HCT116 (cell line): ENCODE measurements around the gene LCLAT1. TPM values are rescaled to one million over a fixed set of nuclear protein-coding genes. Genes with fewer than 3 reads are reported as not detected.
A peak's percentile ranks its signal among the peaks of the same experiment; 100 is the strongest.

Experiments
- ATAC-seq: fragments of 200-7000 bp; cut with Tn5 transposase; 2 replicates; pipeline ENCODE4 v1.9.1; 2020; ENCODE audit warnings: mild to moderate bottlenecking, moderate library complexity
- BruUV-seq: library from RNA; stranded (reverse); fragments of 400-500 nt; replicated peaks from 2 replicates; lab custom pipeline; 2021; lab: Mats Ljungman, UMichigan
- CTCF ChIA-PET: fragments of 300-600 bp; sonication (Branson Sonifier 250); formaldehyde crosslinking; loops from one replicate; lab custom pipeline; 2021; ENCODE audit warnings: antibody characterized with exemption; lab: Charles Lee
- POLR2A ChIA-PET: fragments of 300-600, 350-600 bp; sonication (Branson Sonifier 250); formaldehyde crosslinking; loops from one replicate; lab custom pipeline; 2021; ENCODE audit warnings: antibody characterized with exemption; lab: Charles Lee
- RAD21 ChIA-PET, 2 experiments: fragments of 300-600 bp; sonication (Branson Sonifier 250); formaldehyde crosslinking; loops; one replicate each; lab custom pipeline; 2023; ENCODE audit warnings: low total read pairs in 2 of 2; ENCODE audit not compliant: uncharacterized antibody in 2 of 2, unreplicated experiment in 2 of 2, low non-redundant PET in 1 of 2; lab: Charles Lee
- DNase-seq: peaks from one replicate; pipeline ENCODE4 v3.0.0-alpha.2; 2010; ENCODE audit warnings: low read depth, low spot score
- H2AFZ ChIP-seq: fragments of 200-600 bp; shearing (Covaris generic), sonication (generic); 2 replicates; pipeline ENCODE4 v1.6.1; 2017; ENCODE audit warnings: low read depth, mixed run types, mixed read lengths, antibody characterized with exemption, low read length; ENCODE audit not compliant: poor library complexity, severe bottlenecking
- H3K27ac ChIP-seq: 2 replicates; pipeline ENCODE4 v1.5.1; 2012; ENCODE audit warnings: low read depth, low read length
- H3K27me3 ChIP-seq: fragments of 200-600 bp; sonication (generic); 2 replicates; pipeline ENCODE4 v1.6.1; 2016; ENCODE audit warnings: mixed run types, low read length, mixed read lengths; ENCODE audit not compliant: insufficient read depth
- H3K36me3 ChIP-seq, 2 experiments: fragments of 200-500 bp in 1 of 2; fragments of 200-600 bp in 1 of 2; sonication (Bioruptor generic) in 1 of 2; sonication (generic) in 1 of 2; 2 replicates each; pipeline versions ENCODE4 v1.5.1 to v1.6.1; 2014 to 2016; ENCODE audit warnings: low read length in 2 of 2, inconsistent platforms in 1 of 2, mixed read lengths in 1 of 2, mixed run types in 1 of 2; ENCODE audit not compliant: insufficient read depth in 2 of 2, control insufficient read depth in 1 of 2
- H3K4me1 ChIP-seq, 2 experiments: fragments of 200-600 bp in 1 of 2; sonication (generic) in 1 of 2; 2 replicates each; pipeline versions ENCODE4 v1.5.1 to v1.6.1; 2012 to 2017; ENCODE audit warnings: low read length in 2 of 2, inconsistent platforms in 1 of 2, mild to moderate bottlenecking in 1 of 2, mixed read lengths in 1 of 2, mixed run types in 1 of 2, moderate library complexity in 1 of 2; ENCODE audit not compliant: insufficient read depth in 2 of 2, control insufficient read depth in 1 of 2
- H3K4me2 ChIP-seq: fragments of 200-600 bp; sonication (generic); 2 replicates; pipeline ENCODE4 v1.6.1; 2017; ENCODE audit warnings: mixed run types, low read length, mixed read lengths
- H3K4me3 ChIP-seq, 2 experiments: fragments of 200-600 bp in 1 of 2; sonication (generic) in 1 of 2; replicated peaks in 1 of 2; 2 replicates each; pipeline ENCODE4 v1.5.1; 2011 to 2016; ENCODE audit warnings: low read length in 2 of 2, control low read depth in 1 of 2, low read depth in 1 of 2, mild to moderate bottlenecking in 1 of 2, mixed read lengths in 1 of 2, mixed run types in 1 of 2
- H3K79me2 ChIP-seq: fragments of 200-600 bp; sonication (generic); 2 replicates; pipeline ENCODE4 v1.6.1; 2017; ENCODE audit warnings: mild to moderate bottlenecking, mixed run types, low read length, moderate library complexity, mixed read lengths; ENCODE audit not compliant: insufficient read depth
- H3K9ac ChIP-seq: fragments of 200-600 bp; sonication (generic); 2 replicates; pipeline ENCODE4 v1.6.1; 2016; ENCODE audit warnings: low read length, mixed read lengths
- H3K9me2 ChIP-seq: fragments of 200-600 bp; sonication (generic), shearing (Covaris generic); 2 replicates; pipeline ENCODE4 v1.6.1; 2017; ENCODE audit warnings: mixed run types, mild to moderate bottlenecking, moderate library complexity; ENCODE audit not compliant: insufficient read depth
- H3K9me3 ChIP-seq, 2 experiments: fragments of 200-500 bp in 1 of 2; fragments of 200-600 bp in 1 of 2; sonication (Bioruptor generic) in 1 of 2; sonication (generic) in 1 of 2; 2 replicates each; pipeline ENCODE4 v1.6.1; 2014 to 2017; ENCODE audit warnings: low read length in 2 of 2, mixed read lengths in 2 of 2, inconsistent platforms in 1 of 2, low read depth in 1 of 2, mild to moderate bottlenecking in 1 of 2, mixed run types in 1 of 2, moderate library complexity in 1 of 2; ENCODE audit not compliant: control insufficient read depth in 1 of 2, insufficient read depth in 1 of 2
- H4K20me1 ChIP-seq: fragments of 200-600 bp; sonication (generic), shearing (Covaris generic); 2 replicates; pipeline ENCODE4 v1.6.1; 2017; ENCODE audit warnings: mixed run types, mild to moderate bottlenecking, moderate library complexity; ENCODE audit not compliant: insufficient read depth
- CTCF ChIP-seq, 3 experiments: fragments of 200-600 bp in 1 of 3; sonication (generic) in 1 of 3; IDR thresholded peaks in 2 of 3; conservative IDR thresholded peaks in 1 of 3; 2 replicates each; pipeline ENCODE4 v1.5.1; 2012 to 2017; ENCODE audit warnings: low read depth in 2 of 3, low read length in 2 of 3, antibody characterized with exemption in 1 of 3, borderline replicate concordance in 1 of 3, control low read depth in 1 of 3, mild to moderate bottlenecking in 1 of 3, mixed read lengths in 1 of 3, mixed run types in 1 of 3, moderate library complexity in 1 of 3; ENCODE audit not compliant: insufficient read depth in 1 of 3
- EZH2 ChIP-seq: fragments of 200-600 bp; sonication (generic); IDR thresholded peaks from 2 replicates; pipeline ENCODE4 v1.6.1; 2017; ENCODE audit warnings: antibody characterized with exemption, mixed run types
- FOSL1 ChIP-seq: IDR thresholded peaks from 2 replicates; pipeline ENCODE4 v1.6.1; 2012; ENCODE audit warnings: low read depth
- JUND ChIP-seq: IDR thresholded peaks from 2 replicates; pipeline ENCODE4 v1.6.1; 2012
- MAX ChIP-seq: IDR thresholded peaks from 2 replicates; pipeline ENCODE4 v1.6.1; 2012
- intact Hi-C: fragments of 100-400 bp; cut with micrococcal nuclease; formaldehyde crosslinking; loops from 2 replicates; pipeline ENCODE4 v1.10.0; 2022
- total RNA-seq: library from RNA; stranded (reverse); gene quantifications from one replicate; pipeline ENCODE4 v1.2.1, GENCODE V29; 2021; ENCODE audit not compliant: unreplicated experiment
- TF ChIP-seq, protein P1 (sequence below): IDR thresholded peaks from 2 replicates; pipeline ENCODE4 v1.6.1; 2012

LCLAT1 gene
- total RNA-seq, 1 experiment from 2014 or later: 36.2 TPM

DNA sequence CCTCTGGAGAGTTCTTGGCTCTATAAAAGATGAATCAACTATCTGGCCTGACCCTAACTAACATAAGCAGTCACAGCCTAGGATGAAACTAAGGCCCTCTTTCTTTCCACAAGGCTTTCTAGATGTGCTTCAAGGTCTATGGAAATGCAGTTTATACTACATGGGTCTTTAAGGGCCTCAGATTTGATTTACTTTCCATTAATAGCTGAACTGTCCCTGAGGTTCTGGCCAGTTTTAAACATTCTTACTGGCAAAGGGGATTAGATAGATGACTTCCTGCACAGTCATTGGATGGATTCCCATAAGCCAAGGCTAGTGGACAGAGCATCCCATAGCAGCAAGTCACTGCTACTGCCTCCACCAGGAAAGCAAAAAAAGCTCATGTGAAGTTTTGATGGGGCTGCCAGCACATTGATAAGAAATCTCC lies 38.1 kb upstream of the LCLAT1 start:
- Histone ChIP-seq H3K4me2 (no peak overlapping the region), H3K27me3 (0 out of 2 replicates have a peak, but pooled peaks cover 5% of the 10 kb centered on the region), H3K9me2 (no peaks in the 10 kb centered on the region), H3K9ac (no peak overlapping the region), H3K4me1 (peaks cover 0 to 10% of the 10 kb centered on the region in 2 experiments; a peak in 1 of 4 replicates), H3K79me2 (no peaks in the 10 kb centered on the region), H3K36me3 (no peaks in the 10 kb centered on the region), H3K9me3 (no peaks in the 10 kb centered on the region), H3K27ac (no peak overlapping the region), H3K4me3 (no peak overlapping the region), H2AFZ (no peak overlapping the region), H4K20me1 (no peaks in the 10 kb centered on the region)
- intact Hi-C loops: no loop called here
- ChIA-PET CTCF (interaction anchor here (0.8 kb wide), 1 partner anchor 244 kb away, joined by 3 read pairs; no protein-coding TSS in a partner anchor), POLR2A (no interaction called here), RAD21 (no interaction called here)
- DNase-seq (no peak), ATAC-seq (peak; percentile 63; the same call in 1 of the 2 replicates)
- TF ChIP-seq, protein P1, sequence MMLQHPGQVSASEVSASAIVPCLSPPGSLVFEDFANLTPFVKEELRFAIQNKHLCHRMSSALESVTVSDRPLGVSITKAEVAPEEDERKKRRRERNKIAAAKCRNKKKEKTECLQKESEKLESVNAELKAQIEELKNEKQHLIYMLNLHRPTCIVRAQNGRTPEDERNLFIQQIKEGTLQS: no peak
- TF ChIP-seq CTCF (IDR thresholded peaks at IDR 0.05 in 2 of 3, conservative IDR thresholded peaks at IDR 0.05 in 1 of 3; ENCODE audit: borderline replicate concordance in 1 of 3, insufficient read depth in 1 of 3, low read depth in 2 of 3, low read length in 2 of 3): 0 out of 6 replicates have a peak, but pooled peaks of 1 of the 3 experiments have one; percentile 8
- BruUV-seq: no TSS peak

GRCh38 chr2:30410217-30410616 lies 36.8 kb upstream of the LCLAT1 start:
- ATAC-seq (no peak), DNase-seq (no peak)
- ChIA-PET RAD21 (no interaction called here), POLR2A (no interaction called here), CTCF (no interaction called here)
- Histone ChIP-seq H3K4me2 (peak overlapping the region; percentile 20), H3K79me2 (no peaks in the 10 kb centered on the region), H3K4me1 (peaks cover 0 to 10% of the 10 kb centered on the region in 2 experiments; a peak in 1 of 4 replicates), H3K9me3 (no peaks in the 10 kb centered on the region), H3K4me3 (no peak overlapping the region), H3K27me3 (no peaks in the 10 kb centered on the region), H3K9me2 (no peaks in the 10 kb centered on the region), H4K20me1 (no peaks in the 10 kb centered on the region), H2AFZ (peak overlapping the region; percentile 67), H3K9ac (no peak overlapping the region), H3K36me3 (no peaks in the 10 kb centered on the region), H3K27ac (no peak overlapping the region)
- peak; percentile 36; the same call in 1 of the 2 replicates for TF ChIP-seq MAX
- no peak for TF ChIP-seq EZH2
- TF ChIP-seq FOSL1: peak; percentile 47
- TF ChIP-seq JUND: peak; percentile 38; the same call in 1 of the 2 replicates
- no TSS peak for BruUV-seq
- intact Hi-C loops: no loop called here
